DOHH2 (cell line): ENCODE measurements around the gene SLITRK3.

ENCODE experiments used
- H3F3A ChIP-seq: fragments of 200-600 bp; sonication (generic), shearing (Covaris generic); 2 replicates; pipeline ENCODE4 v1.6.0; 2016; ENCODE audit warnings: antibody characterized with exemption, mild to moderate bottlenecking; ENCODE audit not compliant: control insufficient read depth, insufficient read depth
- H3K27ac ChIP-seq: fragments of 200-600 bp; sonication (generic); 2 replicates; pipeline ENCODE4 v1.5.1; 2014; ENCODE audit warnings: low read depth, mild to moderate bottlenecking, low read length, moderate library complexity
- H3K27me3 ChIP-seq: fragments of 200-600 bp; sonication (generic); 2 replicates; pipeline ENCODE4 v1.6.1; 2014; ENCODE audit warnings: mild to moderate bottlenecking, low read length, mixed read lengths; ENCODE audit not compliant: control insufficient read depth
- H3K36me3 ChIP-seq: fragments of 200-600 bp; sonication (generic); 2 replicates; pipeline ENCODE4 v1.6.1; 2014; ENCODE audit warnings: mild to moderate bottlenecking, low read length, moderate library complexity, mixed read lengths; ENCODE audit not compliant: control insufficient read depth
- H3K4me1 ChIP-seq: fragments of 200-600 bp; sonication (generic); 2 replicates; pipeline ENCODE4 v1.6.1; 2014; ENCODE audit warnings: mild to moderate bottlenecking, low read length, mixed read lengths; ENCODE audit not compliant: control insufficient read depth
- H3K4me2 ChIP-seq: fragments of 200-600 bp; sonication (generic); 2 replicates; pipeline ENCODE4 v1.6.0; 2014; ENCODE audit warnings: mild to moderate bottlenecking, low read length, moderate library complexity
- H3K4me3 ChIP-seq: fragments of 200-600 bp; sonication (generic); 2 replicates; pipeline ENCODE4 v1.5.1; 2014; ENCODE audit warnings: mild to moderate bottlenecking, low read length, mixed read lengths
- H3K79me2 ChIP-seq: fragments of 200-600 bp; sonication (generic); 2 replicates; pipeline ENCODE4 v1.6.1; 2014; ENCODE audit warnings: mild to moderate bottlenecking, low read length, mixed read lengths; ENCODE audit not compliant: control insufficient read depth
- H3K9me2 ChIP-seq: fragments of 200-600 bp; sonication (generic); replicated peaks from 2 replicates; pipeline ENCODE4 v1.6.1; 2014; ENCODE audit warnings: mild to moderate bottlenecking, low read length, mixed read lengths; ENCODE audit not compliant: control insufficient read depth
- H3K9me3 ChIP-seq: fragments of 200-600 bp; sonication (generic); 2 replicates; pipeline ENCODE4 v1.6.1; 2014; ENCODE audit warnings: antibody characterized with exemption, low read length, mixed read lengths; ENCODE audit not compliant: control insufficient read depth, insufficient read depth
- H4K20me1 ChIP-seq: fragments of 200-600 bp; sonication (generic); 2 replicates; pipeline ENCODE4 v1.6.0; 2014; ENCODE audit warnings: low read depth, mild to moderate bottlenecking, antibody characterized with exemption, low read length, moderate library complexity; ENCODE audit not compliant: control insufficient read depth, insufficient read depth
- CTCF ChIP-seq: fragments of 200-600 bp; sonication (generic); IDR thresholded peaks from one replicate; pipeline ENCODE4 v1.5.1; 2014; ENCODE audit warnings: antibody characterized with exemption, mild to moderate bottlenecking, low read depth, low read length; ENCODE audit not compliant: poor library complexity, severe bottlenecking
- EZH2phosphoT487 ChIP-seq: fragments of 200-600 bp; sonication (generic); IDR thresholded peaks from 2 replicates; pipeline ENCODE4 v1.6.1; 2017; ENCODE audit warnings: borderline replicate concordance, mild to moderate bottlenecking, antibody characterized with exemption, low read length, moderate library complexity, mixed read lengths

SLITRK3 gene

GRCh38 chr3:165188452-165188851 is 7.7 kb downstream of the SLITRK3 start:
- Histone ChIP-seq H3F3A (no peaks in the 10 kb centered on the region), H3K27me3 (peaks cover 9% of the 10 kb centered on the region), H3K9me3 (no peaks in the 10 kb centered on the region), H3K4me2 (no peak overlapping the region), H3K4me3 (no peak overlapping the region), H3K36me3 (no peaks in the 10 kb centered on the region), H3K9me2 (no peaks in the 10 kb centered on the region), H3K79me2 (no peaks in the 10 kb centered on the region), H3K27ac (no peak overlapping the region), H4K20me1 (no peaks in the 10 kb centered on the region), H3K4me1 (no peaks in the 10 kb centered on the region)
- no peak for TF ChIP-seq CTCF
- no peak for TF ChIP-seq EZH2phosphoT487

DNA sequence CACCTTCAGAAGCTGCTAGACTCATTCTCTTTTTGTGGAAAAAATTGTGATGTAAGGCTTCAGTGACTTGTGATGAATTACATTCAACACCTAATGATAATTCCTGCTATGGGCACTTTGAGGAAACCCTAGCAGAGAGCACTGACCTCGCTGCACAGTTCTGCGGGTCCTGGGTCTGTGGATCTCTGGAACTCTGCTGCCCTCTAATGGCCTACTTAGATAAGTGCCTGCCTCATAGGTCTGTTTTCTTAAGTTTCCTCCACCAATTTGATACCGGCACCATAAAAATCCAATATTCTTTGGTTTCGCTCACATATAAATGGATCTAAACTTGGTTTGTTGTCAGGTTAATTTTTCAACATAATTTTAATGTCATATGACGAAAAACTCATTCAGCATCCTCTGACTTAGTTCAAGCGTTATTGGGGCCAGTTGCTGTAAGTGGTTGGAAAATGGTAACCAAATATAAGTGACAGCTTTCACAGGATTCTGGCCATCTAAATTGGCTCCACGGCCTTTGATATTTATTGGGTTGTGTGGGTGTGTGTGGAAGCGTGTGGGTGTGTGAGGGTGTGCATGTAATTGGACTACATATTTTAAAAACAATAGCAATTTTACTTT is 10.4 kb downstream of the SLITRK3 start:
- H3K9me2 ChIP-seq = no peaks in the 10 kb centered on the region
- no peak overlapping the region for H3K4me2 ChIP-seq
- no peaks in the 10 kb centered on the region for H3K9me3 ChIP-seq
- H4K20me1 ChIP-seq = no peaks in the 10 kb centered on the region
- H3K79me2 ChIP-seq = no peaks in the 10 kb centered on the region
- 0 out of 2 replicates have a peak, but pooled peaks cover 2% of the 10 kb centered on the region for H3K27me3 ChIP-seq
- no peaks in the 10 kb centered on the region for H3F3A ChIP-seq
- H3K4me3 ChIP-seq = no peak overlapping the region
- no peak overlapping the region for H3K27ac ChIP-seq
- H3K36me3 ChIP-seq = no peaks in the 10 kb centered on the region
- TF ChIP-seq CTCF (peak; percentile 89), EZH2phosphoT487 (no peak)
- no peaks in the 10 kb centered on the region for H3K4me1 ChIP-seq

DNA sequence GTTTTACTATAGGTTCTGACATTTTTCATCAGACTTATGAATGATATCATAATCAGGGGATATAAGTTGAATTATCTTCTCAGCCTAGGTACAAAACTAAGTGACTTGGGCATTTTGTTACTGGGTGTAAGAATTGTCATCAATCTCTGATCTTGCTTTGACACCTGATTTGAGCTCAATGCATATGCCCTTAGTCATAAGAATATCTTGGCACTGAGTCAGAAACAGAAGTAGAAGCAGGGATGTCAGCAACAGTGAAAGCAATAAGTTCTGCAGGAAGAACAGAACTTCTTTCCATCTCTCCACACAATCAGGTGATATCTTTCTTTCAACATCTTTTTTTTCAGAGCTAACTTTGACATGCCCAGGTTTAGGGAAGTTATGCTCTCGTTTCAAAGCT is 14.6 kb downstream of the SLITRK3 start:
- Histone ChIP-seq H3K36me3 (no peaks in the 10 kb centered on the region), H3K4me2 (no peak overlapping the region), H4K20me1 (no peaks in the 10 kb centered on the region), H3K27ac (no peak overlapping the region), H3K9me3 (no peaks in the 10 kb centered on the region), H3K79me2 (no peaks in the 10 kb centered on the region), H3K27me3 (0 out of 2 replicates have a peak, but pooled peaks cover 2% of the 10 kb centered on the region), H3K4me1 (no peaks in the 10 kb centered on the region), H3K4me3 (no peak overlapping the region), H3K9me2 (no peaks in the 10 kb centered on the region), H3F3A (no peaks in the 10 kb centered on the region)
- TF ChIP-seq CTCF (no peak), EZH2phosphoT487 (no peak)
